Uterus (tissue), 2 donors: Measurements from ENCODE around the gene BTBD9.

Source experiments
- CTCF ChIP-seq, 4 experiments: fragments of 200-600 bp in 2 of 4; fragments of 450-650 bp in 2 of 4; sonication (generic) in 2 of 4; IDR thresholded peaks; one replicate each; pipeline ENCODE4 v1.5.1; 2016 to 2019; ENCODE audit warnings: antibody characterized with exemption in 4 of 4, mild to moderate bottlenecking in 2 of 4, moderate library complexity in 1 of 4
- POLR2A ChIP-seq, 2 donors: fragments of 450-650 bp; IDR thresholded peaks; one replicate each; pipeline ENCODE4 v1.6.1; 2016; ENCODE audit warnings: antibody characterized with exemption in 2 of 2, mild to moderate bottlenecking in 1 of 2, moderate library complexity in 1 of 2

- TF ChIP-seq POLR2A (IDR thresholded peaks at IDR 0.05) (no peak), CTCF (IDR thresholded peaks at IDR 0.05) (no peak)
These were observed 399.8 kb downstream of the BTBD9 start for GRCh38 chr6:38239719-38240451.
